GM19463 (cell line): ENCODE results near the gene ADORA2A.

ENCODE experiments used
- ATAC-seq: cut with Tn5 transposase; IDR thresholded peaks from one replicate; pipeline ENCODE4 v1.9.1; 2021; ENCODE audit warnings: mild to moderate bottlenecking, moderate library complexity; ENCODE audit not compliant: unreplicated experiment

Gene ADORA2A

GRCh38 chr22:24402460-24403192 is 24.8 kb upstream of the ADORA2A start:
- ATAC-seq: no peak

- ATAC-seq: no peak
These were observed 24.1 kb upstream of the ADORA2A start for GRCh38 chr22:24403346-24403745.

- no peak for ATAC-seq
These were observed 22.7 kb upstream of the ADORA2A start for GRCh38 chr22:24404561-24405275.

GRCh38 chr22:24405631-24406321 is 21.6 kb upstream of the ADORA2A start:
- ATAC-seq: no peak

- ATAC-seq: no peak
These were observed 20.8 kb upstream of the ADORA2A start for GRCh38 chr22:24406322-24407277.

GRCh38 chr22:24407278-24407665 is 20.1 kb upstream of the ADORA2A start:
- no peak for ATAC-seq

- no peak for ATAC-seq
These were observed 19.5 kb upstream of the ADORA2A start for GRCh38 chr22:24407884-24408283.

- ATAC-seq: no peak
These were observed 18.8 kb upstream of the ADORA2A start for GRCh38 chr22:24408630-24409029.

- no peak for ATAC-seq
These were observed 17.7 kb upstream of the ADORA2A start for GRCh38 chr22:24409707-24410106.

GRCh38 chr22:24410110-24410856 is 17.1 kb upstream of the ADORA2A start:
- ATAC-seq: no peak

GRCh38 chr22:24411256-24412004 is 16.0 kb upstream of the ADORA2A start:
- ATAC-seq: no peak

- no peak for ATAC-seq
These were observed 15.1 kb upstream of the ADORA2A start for GRCh38 chr22:24412274-24412673.

- no peak for ATAC-seq
These were observed 14.1 kb upstream of the ADORA2A start for GRCh38 chr22:24413271-24413670.

- no peak for ATAC-seq
These were observed 13.5 kb upstream of the ADORA2A start for GRCh38 chr22:24413736-24414385.

GRCh38 chr22:24414523-24414922 is 12.9 kb upstream of the ADORA2A start:
- no peak for ATAC-seq

GRCh38 chr22:24414984-24415945 is 12.1 kb upstream of the ADORA2A start:
- no peak for ATAC-seq

- ATAC-seq: no peak
These were observed 11.3 kb upstream of the ADORA2A start for GRCh38 chr22:24416095-24416494.

- no peak for ATAC-seq
These were observed 10.8 kb upstream of the ADORA2A start for GRCh38 chr22:24416611-24417010.
